ENCODE data around the gene MROH9.

GRCh38 chr1:171061425-171062143, 126.2 kb downstream of the MROH9 start:
- no peak for TF ChIP-seq SMC3 (IDR thresholded peaks at IDR 0.05; ENCODE audit: low read depth, low read length)
- TF ChIP-seq ELF1 (IDR thresholded peaks at IDR 0.05), result no peak
- no peak for TF ChIP-seq MXI1 (IDR thresholded peaks at IDR 0.05; ENCODE audit: low read depth, low read length)
- TF ChIP-seq EP300 (IDR thresholded peaks at IDR 0.05; ENCODE audit: borderline replicate concordance in 1 of 2, low read depth in 1 of 2, low read length in 1 of 2), result no peak
- no peak for TF ChIP-seq CTCF (IDR thresholded peaks at IDR 0.05)
- TF ChIP-seq JUND (IDR thresholded peaks at IDR 0.05), result no peak

Measured in SK-N-SH (cell line).